Astrocyte (in vitro differentiated cells and primary cell): ENCODE measurements around the gene ZDHHC14. TPM values are rescaled to one million over a fixed set of nuclear protein-coding genes. Genes with fewer than 3 reads are reported as not detected.
"Not testable (repeated sequence)": the region's sequence is repeated elsewhere in the genome, so short reads cannot be mapped to it uniquely, and the experiment has no call there.

ENCODE experiments used
- DNase-seq: peaks from one replicate; pipeline ENCODE4 v3.0.0-alpha.2; 2010; ENCODE audit warnings: low read depth
- FAIRE-seq: peaks from 2 replicates; lab custom pipeline; 2011; peaks lifted over from hg19 to GRCh38; lab: Jason Lieb, UNC
- H2AFZ ChIP-seq: 2 replicates; pipeline ENCODE4 v1.6.0; 2012; ENCODE audit warnings: low read depth, low read length, inconsistent platforms
- H3K27ac ChIP-seq: 2 replicates; pipeline ENCODE4 v1.5.1; 2011; ENCODE audit warnings: low read depth, low read length, inconsistent platforms
- H3K27me3 ChIP-seq: 2 replicates; pipeline ENCODE4 v1.6.0; 2011; ENCODE audit warnings: low read length, inconsistent platforms; ENCODE audit not compliant: insufficient read depth
- H3K36me3 ChIP-seq: 2 replicates; pipeline ENCODE4 v1.5.1; 2011; ENCODE audit warnings: low read length, inconsistent platforms; ENCODE audit not compliant: insufficient read depth
- H3K4me1 ChIP-seq: 2 replicates; pipeline ENCODE4 v1.5.1; 2011; ENCODE audit warnings: low read length, inconsistent platforms; ENCODE audit not compliant: insufficient read depth
- H3K4me2 ChIP-seq: 2 replicates; pipeline ENCODE4 v1.6.0; 2012; ENCODE audit warnings: low read length, inconsistent platforms
- H3K4me3 ChIP-seq: 2 replicates; pipeline ENCODE4 v1.5.1; 2011; ENCODE audit warnings: low read depth, mild to moderate bottlenecking, low read length, inconsistent platforms; ENCODE audit not compliant: insufficient read depth
- H3K79me2 ChIP-seq: 2 replicates; pipeline ENCODE4 v1.6.0; 2012; ENCODE audit warnings: mild to moderate bottlenecking, low read length, inconsistent platforms; ENCODE audit not compliant: insufficient read depth
- H3K9ac ChIP-seq: 2 replicates; pipeline ENCODE4 v1.6.0; 2012; ENCODE audit warnings: mild to moderate bottlenecking, low read length, inconsistent platforms
- H3K9me3 ChIP-seq: 2 replicates; pipeline ENCODE4 v1.5.1; 2012; ENCODE audit warnings: low read depth, mild to moderate bottlenecking, low read length, inconsistent platforms; ENCODE audit not compliant: insufficient read depth
- H4K20me1 ChIP-seq: 2 replicates; pipeline ENCODE4 v1.6.0; 2012; ENCODE audit warnings: low read length, inconsistent platforms; ENCODE audit not compliant: insufficient read depth
- H3K27ac Mint-ChIP-seq: one replicate; pipeline ENCODE4 v1.8.0; 2021; ENCODE audit warnings: mild to moderate bottlenecking, mixed read lengths; ENCODE audit not compliant: unreplicated experiment
- H3K27me3 Mint-ChIP-seq: one replicate; pipeline ENCODE4 v1.8.0; 2021; ENCODE audit warnings: low read depth, mixed read lengths; ENCODE audit not compliant: unreplicated experiment
- H3K36me3 Mint-ChIP-seq: one replicate; pipeline ENCODE4 v1.8.0; 2021; ENCODE audit warnings: low read depth, mixed read lengths; ENCODE audit not compliant: unreplicated experiment
- H3K4me1 Mint-ChIP-seq: one replicate; pipeline ENCODE4 v1.8.0; 2021; ENCODE audit warnings: low read depth, mixed read lengths; ENCODE audit not compliant: unreplicated experiment
- H3K4me3 Mint-ChIP-seq: one replicate; pipeline ENCODE4 v1.8.0; 2021; ENCODE audit warnings: mild to moderate bottlenecking, moderate library complexity, mixed read lengths; ENCODE audit not compliant: unreplicated experiment
- H3K9me3 Mint-ChIP-seq: one replicate; pipeline ENCODE4 v1.8.0; 2021; ENCODE audit warnings: mild to moderate bottlenecking, mixed read lengths; ENCODE audit not compliant: unreplicated experiment
- CTCF ChIP-seq: IDR thresholded peaks from 2 replicates; pipeline ENCODE4 v1.5.1; 2011; ENCODE audit warnings: low read depth, mild to moderate bottlenecking, inconsistent platforms, low read length, moderate library complexity; ENCODE audit not compliant: insufficient read depth
- EZH2 ChIP-seq: IDR thresholded peaks from 2 replicates; pipeline ENCODE4 v1.6.1; 2012; ENCODE audit warnings: mild to moderate bottlenecking, low read length, inconsistent platforms; ENCODE audit not compliant: insufficient read depth
- total RNA-seq: library from RNA; stranded (reverse); gene quantifications from 2 replicates; pipeline ENCODE4 v1.2.1, GENCODE V29; 2021

The ZDHHC14 gene
- total RNA-seq, 1 donor from 2014 or later: 7.2 TPM

- H3K4me3 Mint-ChIP-seq: no peak overlapping the region
- peaks cover 22% of the 10 kb centered on the region for H3K27me3 Mint-ChIP-seq
- TF ChIP-seq CTCF (no peak), EZH2 (no peak)
- no peak overlapping the region for H2AFZ ChIP-seq
- no peaks in the 10 kb centered on the region for H3K4me1 Mint-ChIP-seq
- no peak overlapping the region for H3K27ac Mint-ChIP-seq
- H3K36me3 Mint-ChIP-seq: no peaks in the 10 kb centered on the region
- H4K20me1 ChIP-seq: no peaks in the 10 kb centered on the region
- no peak overlapping the region for H3K4me2 ChIP-seq
- peaks cover 2% of the 10 kb centered on the region for H3K9me3 Mint-ChIP-seq
- H3K27me3 ChIP-seq: peaks cover 2% of the 10 kb centered on the region
- no peak overlapping the region for H3K9ac ChIP-seq
- no peaks in the 10 kb centered on the region for H3K36me3 ChIP-seq
- no peaks in the 10 kb centered on the region for H3K79me2 ChIP-seq
- H3K4me3 ChIP-seq: no peak overlapping the region
- H3K4me1 ChIP-seq: peaks cover 4% of the 10 kb centered on the region
- FAIRE-seq: no peak
- H3K9me3 ChIP-seq: no peaks in the 10 kb centered on the region
- no peak overlapping the region for H3K27ac ChIP-seq
- DNase-seq: no peak
These were observed 336.4 kb downstream of the ZDHHC14 start for GRCh38 chr6:157717340-157717748.

GRCh38 chr6:157718503-157719187 lies 337.7 kb downstream of the ZDHHC14 start:
- no peak for FAIRE-seq
- no peak overlapping the region for H3K9ac ChIP-seq
- Mint-ChIP-seq H3K36me3 (no peaks in the 10 kb centered on the region), H3K27me3 (peaks cover 18% of the 10 kb centered on the region), H3K9me3 (peaks cover 2% of the 10 kb centered on the region), H3K27ac (no peak overlapping the region), H3K4me1 (no peaks in the 10 kb centered on the region), H3K4me3 (no peak overlapping the region)
- H2AFZ ChIP-seq: no peak overlapping the region
- no peak overlapping the region for H3K4me3 ChIP-seq
- no peaks in the 10 kb centered on the region for H4K20me1 ChIP-seq
- H3K4me1 ChIP-seq: peaks cover 4% of the 10 kb centered on the region
- no peak for DNase-seq
- H3K36me3 ChIP-seq: no peaks in the 10 kb centered on the region
- no peaks in the 10 kb centered on the region for H3K9me3 ChIP-seq
- no peak overlapping the region for H3K4me2 ChIP-seq
- no peak overlapping the region for H3K27ac ChIP-seq
- H3K79me2 ChIP-seq: no peaks in the 10 kb centered on the region
- TF ChIP-seq CTCF: no peak
- no peak for TF ChIP-seq EZH2
- H3K27me3 ChIP-seq: peaks cover 2% of the 10 kb centered on the region

GRCh38 chr6:157720964-157721363 lies 340.0 kb downstream of the ZDHHC14 start:
- H3K4me1 Mint-ChIP-seq, H3K4me2 ChIP-seq, H3K27ac Mint-ChIP-seq, H3K4me1 ChIP-seq, H3K9me3 ChIP-seq, H3K27me3 ChIP-seq, FAIRE-seq, H4K20me1 ChIP-seq, DNase-seq, H3K9me3 Mint-ChIP-seq, H3K4me3 Mint-ChIP-seq, H3K27ac ChIP-seq, H3K36me3 ChIP-seq, H3K36me3 Mint-ChIP-seq, H3K9ac ChIP-seq, H3K4me3 ChIP-seq, H3K79me2 ChIP-seq, H2AFZ ChIP-seq: not testable (repeated sequence)
- H3K27me3 Mint-ChIP-seq: peaks cover 11% of the 10 kb centered on the region
